GM23338 (cell line): ENCODE results near the gene NINJ2. TPM values are rescaled to one million over a fixed set of nuclear protein-coding genes. Genes with fewer than 3 reads are reported as not detected.

Experiments
- ATAC-seq: fragments of 200-7000 bp; cut with Tn5 transposase; 3 replicates; pipeline ENCODE4 v1.9.1; 2020
- DNase-seq: peaks from one replicate; pipeline ENCODE4 v3.0.0-alpha.2; 2015; ENCODE audit warnings: low spot score
- H2AFZ ChIP-seq: fragments of 200-600 bp; sonication (generic); 2 replicates; pipeline ENCODE4 v1.8.0; 2016; ENCODE audit warnings: antibody characterized with exemption, mild to moderate bottlenecking, moderate library complexity
- H3F3A ChIP-seq: fragments of 200-600 bp; sonication (generic); replicated peaks from 2 replicates; pipeline ENCODE4 v1.8.0; 2017; ENCODE audit warnings: antibody characterized with exemption, mixed run types, low read depth
- H3K27ac ChIP-seq: fragments of 200-600 bp; sonication (generic); 2 replicates; pipeline ENCODE4 v1.6.1; 2016; ENCODE audit warnings: low read depth
- H3K27me3 ChIP-seq: fragments of 200-600 bp; sonication (generic); 2 replicates; pipeline ENCODE4 v1.8.0; 2016; ENCODE audit warnings: mild to moderate bottlenecking, mixed run types, moderate library complexity; ENCODE audit not compliant: insufficient read depth
- H3K36me3 ChIP-seq: fragments of 200-600 bp; sonication (generic); 2 replicates; pipeline ENCODE4 v1.8.0; 2016; ENCODE audit warnings: mild to moderate bottlenecking; ENCODE audit not compliant: insufficient read depth
- H3K4me1 ChIP-seq: fragments of 200-600 bp; sonication (generic); 2 replicates; pipeline ENCODE4 v1.8.0; 2016; ENCODE audit warnings: mild to moderate bottlenecking, moderate library complexity; ENCODE audit not compliant: insufficient read depth
- H3K4me2 ChIP-seq: fragments of 200-600 bp; sonication (generic); 2 replicates; pipeline ENCODE4 v1.7.1; 2017; ENCODE audit warnings: mixed run types
- H3K4me3 ChIP-seq: fragments of 200-600 bp; sonication (generic); 2 replicates; pipeline ENCODE4 v1.6.1; 2016; ENCODE audit warnings: mixed run types
- H3K79me2 ChIP-seq: fragments of 200-600 bp; sonication (generic); replicated peaks from 2 replicates; pipeline ENCODE4 v1.8.0; 2017; ENCODE audit warnings: mild to moderate bottlenecking; ENCODE audit not compliant: insufficient read depth
- H3K9me2 ChIP-seq: fragments of 200-600 bp; sonication (generic); 2 replicates; pipeline ENCODE4 v1.8.0; 2017; ENCODE audit not compliant: insufficient read depth
- H4K20me1 ChIP-seq: fragments of 200-600 bp; sonication (generic); replicated peaks from 2 replicates; pipeline ENCODE4 v1.8.0; 2017; ENCODE audit warnings: mild to moderate bottlenecking; ENCODE audit not compliant: insufficient read depth
- H3K27ac Mint-ChIP-seq: 2 replicates; pipeline ENCODE4 v1.8.0; 2020; ENCODE audit warnings: inconsistent platforms, mild to moderate bottlenecking, moderate library complexity, mixed read lengths
- H3K27me3 Mint-ChIP-seq: 3 replicates; pipeline ENCODE4 v1.8.0; 2022; ENCODE audit warnings: low read depth, mild to moderate bottlenecking, moderate library complexity, mixed read lengths, inconsistent platforms; ENCODE audit not compliant: insufficient read depth, poor library complexity
- H3K36me3 Mint-ChIP-seq: 3 replicates; pipeline ENCODE4 v1.8.0; 2021; ENCODE audit warnings: low read depth, mild to moderate bottlenecking, inconsistent platforms, moderate library complexity, mixed read lengths
- H3K4me1 Mint-ChIP-seq: 3 replicates; pipeline ENCODE4 v1.8.0; 2020; ENCODE audit warnings: mild to moderate bottlenecking, inconsistent platforms, mixed read lengths
- H3K4me3 Mint-ChIP-seq: 3 replicates; pipeline ENCODE4 v1.8.0; 2021; ENCODE audit warnings: moderate library complexity, mild to moderate bottlenecking, inconsistent platforms, mixed read lengths
- H3K9me3 Mint-ChIP-seq: 3 replicates; pipeline ENCODE4 v1.8.0; 2020; ENCODE audit warnings: moderate library complexity, mild to moderate bottlenecking, inconsistent platforms, mixed read lengths
- CREB1 ChIP-seq: fragments of 250-450 bp; sonication (Bioruptor Pico); IDR thresholded peaks from 2 replicates; pipeline ENCODE4 v1.5.0; 2020; ENCODE audit warnings: low read depth, mild to moderate bottlenecking, moderate library complexity
- CTCF ChIP-seq, 2 experiments: fragments of 200-600 bp in 1 of 2; sonication (generic) in 1 of 2; conservative IDR thresholded peaks; 2 replicates each; pipeline versions ENCODE4 v1.5.1 to v1.6.1; 2016 to 2017; ENCODE audit warnings: antibody characterized with exemption in 2 of 2, low read depth in 2 of 2, mild to moderate bottlenecking in 2 of 2, moderate library complexity in 1 of 2
- EZH2 ChIP-seq: fragments of 200-600 bp; sonication (generic); IDR thresholded peaks from one replicate; pipeline ENCODE4 v1.8.0; 2017; ENCODE audit warnings: antibody characterized with exemption, mild to moderate bottlenecking, low read depth; ENCODE audit not compliant: unreplicated experiment
- JUNB ChIP-seq: IDR thresholded peaks from one replicate; pipeline ENCODE4 v1.6.1; 2016; ENCODE audit warnings: antibody characterized with exemption; ENCODE audit not compliant: unreplicated experiment
- NANOG ChIP-seq: IDR thresholded peaks from 2 replicates; pipeline ENCODE4 v1.6.1; 2016; ENCODE audit warnings: antibody characterized with exemption, borderline replicate concordance
- POLR2AphosphoS5 ChIP-seq: IDR thresholded peaks from 2 replicates; pipeline ENCODE4 v1.6.1; 2016; ENCODE audit warnings: antibody characterized with exemption, low read depth
- REST ChIP-seq: IDR thresholded peaks from one replicate; pipeline ENCODE4 v1.6.1; 2018; ENCODE audit warnings: antibody characterized with exemption; ENCODE audit not compliant: unreplicated experiment
- ZNF114 ChIP-seq: fragments of 250-450 bp; sonication (Bioruptor Pico); IDR thresholded peaks from 2 replicates; pipeline ENCODE4 v1.5.0; 2020; ENCODE audit warnings: mild to moderate bottlenecking, moderate library complexity
- ZNF331 ChIP-seq: fragments of 250-450 bp; sonication (Bioruptor Pico); IDR thresholded peaks from 2 replicates; pipeline ENCODE4 v1.5.0; 2020; ENCODE audit warnings: low read depth, mild to moderate bottlenecking, moderate library complexity
- ZNF462 ChIP-seq: fragments of 250-450 bp; sonication (Bioruptor Pico); IDR thresholded peaks from 2 replicates; pipeline ENCODE4 v1.5.0; 2020; ENCODE audit warnings: mild to moderate bottlenecking, moderate library complexity
- polyA plus RNA-seq: library from polyadenylated mRNA; unstranded; fragments of >200 nt; fragmentation: Nextera tagmentation; extraction: Ambion mirVana; gene quantifications from 2 replicates; pipeline ENCODE4 v1.2.1, GENCODE V29; 2016
- total RNA-seq: library from RNA; depleted of rRNA; stranded (reverse); fragments of >200 nt; shearing (Covaris generic); gene quantifications from 2 replicates; pipeline ENCODE4 v1.2.3, GENCODE V29; 2014

Gene NINJ2
- total and polyA plus RNA-seq, 2 experiments from 2014 or later, result 0.94 to 2.6 TPM

- Mint-ChIP-seq H3K4me3 (no peak overlapping the region), H3K27me3 (peaks cover 7% of the 10 kb centered on the region), H3K27ac (no peak overlapping the region), H3K36me3 (no peaks in the 10 kb centered on the region), H3K4me1 (peaks cover 11% of the 10 kb centered on the region; the same call in 2 of the 3 replicates), H3K9me3 (no peaks in the 10 kb centered on the region)
- no peaks in the 10 kb centered on the region for H4K20me1 ChIP-seq
- no peak for DNase-seq
- no peak for TF ChIP-seq JUNB
- TF ChIP-seq NANOG, result no peak
- no peak for TF ChIP-seq ZNF114 (CRISPR knock-in tag)
- TF ChIP-seq CTCF (conservative IDR thresholded peaks at IDR 0.05; ENCODE audit: low read depth in 2 of 2), result no peak
- TF ChIP-seq CREB1 (CRISPR knock-in tag), result no peak
- TF ChIP-seq ZNF462 (CRISPR knock-in tag), result no peak
- TF ChIP-seq ZNF331 (CRISPR knock-in tag), result no peak
- TF ChIP-seq POLR2AphosphoS5, result no peak
- TF ChIP-seq REST, result no peak
- no peak for TF ChIP-seq EZH2
- no peaks in the 10 kb centered on the region for H3K79me2 ChIP-seq
- no peaks in the 10 kb centered on the region for H3K36me3 ChIP-seq
- no peak overlapping the region for H3K4me2 ChIP-seq
- H3F3A ChIP-seq, result peaks cover 7% of the 10 kb centered on the region; the same call in 1 of the 2 replicates
- H3K27ac ChIP-seq, result no peak overlapping the region
- no peak overlapping the region for H3K4me3 ChIP-seq
- H3K9me2 ChIP-seq, result no peaks in the 10 kb centered on the region
- no peaks in the 10 kb centered on the region for H3K27me3 ChIP-seq
- H3K4me1 ChIP-seq, result peaks cover 4% of the 10 kb centered on the region; the same call in 1 of the 2 replicates
- H2AFZ ChIP-seq, result no peak overlapping the region
- no peak for ATAC-seq
Observed at GRCh38 chr12:647385-648085, 15.7 kb downstream of the NINJ2 start.
